Dendritic cell treated with granulocyte-macrophage colony-stimulating factor and Interleukin-4, amounts not matched to agents 40 ng/mL and 50 ng/mL, for 4 days (primary cell): ENCODE measurements around the gene PREB.
"Not testable (repeated sequence)": the region's sequence is repeated elsewhere in the genome, so short reads cannot be mapped to it uniquely, and the experiment has no call there.

Experiments
- H3K27ac Mint-ChIP-seq: one replicate; pipeline ENCODE4 v1.8.0; 2022; ENCODE audit warnings: mild to moderate bottlenecking, mixed read lengths
- H3K27me3 Mint-ChIP-seq: one replicate; pipeline ENCODE4 v1.8.0; 2022; ENCODE audit warnings: mild to moderate bottlenecking, mixed read lengths
- H3K36me3 Mint-ChIP-seq: one replicate; pipeline ENCODE4 v1.8.0; 2022; ENCODE audit warnings: low read depth, mixed read lengths
- H3K4me1 Mint-ChIP-seq: one replicate; pipeline ENCODE4 v1.8.0; 2022; ENCODE audit warnings: low read depth, mixed read lengths
- H3K4me3 Mint-ChIP-seq: one replicate; pipeline ENCODE4 v1.8.0; 2022; ENCODE audit warnings: mild to moderate bottlenecking, moderate library complexity, mixed read lengths
- H3K9me3 Mint-ChIP-seq: one replicate; pipeline ENCODE4 v1.8.0; 2022; ENCODE audit warnings: mixed read lengths
- intact Hi-C: fragments of 100-400 bp; cut with micrococcal nuclease; formaldehyde crosslinking; loops from one replicate; pipeline ENCODE4 v1.15.0; 2022

The PREB gene

GRCh38 chr2:27125104-27125503, 9.3 kb downstream of the PREB start:
- Mint-ChIP-seq H3K27ac (no peak overlapping the region), H3K4me3 (no peak overlapping the region), H3K9me3 (no peaks in the 10 kb centered on the region), H3K36me3 (peaks cover 12% of the 10 kb centered on the region), H3K27me3 (peaks cover 4% of the 10 kb centered on the region), H3K4me1 (peaks cover 22% of the 10 kb centered on the region)
- intact Hi-C loops, result no loop called here

GRCh38 chr2:27123302-27124150, 10.9 kb downstream of the PREB start, which contains the start of gene ABHD1:
Gene ABHD1 (plus strand): TSS chr2:27123815. CDS start chr2:27123949, 134 bp downstream.
- intact Hi-C loops, result loop anchor here (1.0 kb wide), 1 partner anchor 11 kb away; the partner anchor contains the start of gene PREB
- peak within 1 kb of the TSS; percentile 88 for H3K27ac Mint-ChIP-seq

GRCh38 chr2:27122791-27123190, 11.6 kb downstream of the PREB start:
- peak overlapping the region; percentile 88 for H3K27ac Mint-ChIP-seq
- H3K9me3 Mint-ChIP-seq, result no peaks in the 10 kb centered on the region
- peaks cover 24% of the 10 kb centered on the region for H3K27me3 Mint-ChIP-seq
- intact Hi-C loops, result loop anchor here (1.0 kb wide), 1 partner anchor 12 kb away; the partner anchor contains the start of gene PREB
- peaks cover 35% of the 10 kb centered on the region for H3K4me1 Mint-ChIP-seq
- no peaks in the 10 kb centered on the region for H3K36me3 Mint-ChIP-seq
- peak overlapping the region; percentile 83 for H3K4me3 Mint-ChIP-seq

More at GRCh38 chr2:27123302-27124150, 10.9 kb downstream of the PREB start, which contains the start of gene ABHD1:
- Mint-ChIP-seq H3K27me3 (peaks cover 16% of the 10 kb centered on the region), H3K4me3 (peak within 1 kb of the TSS; percentile 83), H3K36me3 (no peaks in the 10 kb centered on the region), H3K4me1 (peaks cover 28% of the 10 kb centered on the region), H3K9me3 (no peaks in the 10 kb centered on the region)

- Mint-ChIP-seq H3K9me3 (no peaks in the 10 kb centered on the region), H3K4me3 (peak overlapping the region; percentile 2), H3K36me3 (no peaks in the 10 kb centered on the region), H3K4me1 (peaks cover 36% of the 10 kb centered on the region), H3K27ac (peak overlapping the region; percentile 88), H3K27me3 (peaks cover 31% of the 10 kb centered on the region)
- intact Hi-C loops, result no loop called here
Measured at GRCh38 chr2:27121906-27122305, 12.5 kb downstream of the PREB start.

- H3K27ac Mint-ChIP-seq, intact Hi-C loops, H3K4me3 Mint-ChIP-seq, H3K36me3 Mint-ChIP-seq, H3K9me3 Mint-ChIP-seq: not testable (repeated sequence)
- Mint-ChIP-seq H3K4me1 (peaks cover 36% of the 10 kb centered on the region), H3K27me3 (peaks cover 33% of the 10 kb centered on the region)
Measured at GRCh38 chr2:27119330-27119670, 15.1 kb downstream of the PREB start.

- intact Hi-C loops, result no loop called here
- Mint-ChIP-seq H3K27me3 (peaks cover 33% of the 10 kb centered on the region), H3K36me3 (no peaks in the 10 kb centered on the region), H3K9me3 (no peaks in the 10 kb centered on the region), H3K27ac (no peak within 1 kb of the TSS), H3K4me3 (peak within 1 kb of the TSS; percentile 60), H3K4me1 (peaks cover 36% of the 10 kb centered on the region)
Measured at GRCh38 chr2:27118525-27119329, 15.7 kb downstream of the PREB start, which contains the start of gene CGREF1. Gene CGREF1 (minus strand): TSS chr2:27119128. CDS start chr2:27104366, 14,762 bp downstream.

GRCh38 chr2:27117995-27118524, 16.4 kb downstream of the PREB start:
- H3K4me3 Mint-ChIP-seq, result no peak overlapping the region
- intact Hi-C loops, result no loop called here
- peaks cover 32% of the 10 kb centered on the region for H3K4me1 Mint-ChIP-seq
- H3K9me3 Mint-ChIP-seq, result no peaks in the 10 kb centered on the region
- H3K27me3 Mint-ChIP-seq, result peaks cover 33% of the 10 kb centered on the region
- H3K27ac Mint-ChIP-seq, result no peak overlapping the region
- H3K36me3 Mint-ChIP-seq, result no peaks in the 10 kb centered on the region

- H3K4me3 Mint-ChIP-seq, result no peak overlapping the region
- H3K27me3 Mint-ChIP-seq, result peaks cover 30% of the 10 kb centered on the region
- no peak overlapping the region for H3K27ac Mint-ChIP-seq
- no peaks in the 10 kb centered on the region for H3K36me3 Mint-ChIP-seq
- peaks cover 15% of the 10 kb centered on the region for H3K4me1 Mint-ChIP-seq
- no peaks in the 10 kb centered on the region for H3K9me3 Mint-ChIP-seq
- intact Hi-C loops, result no loop called here
Measured at GRCh38 chr2:27115519-27115918, 18.9 kb downstream of the PREB start.

GRCh38 chr2:27111392-27112078, 22.9 kb downstream of the PREB start:
- not testable (repeated sequence) for H3K36me3 Mint-ChIP-seq, H3K27ac Mint-ChIP-seq, H3K27me3 Mint-ChIP-seq, H3K4me3 Mint-ChIP-seq, H3K9me3 Mint-ChIP-seq, H3K4me1 Mint-ChIP-seq
- intact Hi-C loops, result loop anchor here (2.0 kb wide), 1 partner anchor 75 kb away; no protein-coding TSS in a partner anchor

- H3K27ac Mint-ChIP-seq, H3K4me1 Mint-ChIP-seq, H3K4me3 Mint-ChIP-seq, H3K9me3 Mint-ChIP-seq, H3K27me3 Mint-ChIP-seq, intact Hi-C loops, H3K36me3 Mint-ChIP-seq: not testable (repeated sequence)
Measured at GRCh38 chr2:27110603-27111352, 23.7 kb downstream of the PREB start.

GRCh38 chr2:27109083-27109482, 25.4 kb downstream of the PREB start:
- H3K36me3 Mint-ChIP-seq, result no peaks in the 10 kb centered on the region
- H3K27ac Mint-ChIP-seq, result no peak overlapping the region
- intact Hi-C loops, result no loop called here
- no peaks in the 10 kb centered on the region for H3K9me3 Mint-ChIP-seq
- H3K4me1 Mint-ChIP-seq, result no peaks in the 10 kb centered on the region
- H3K27me3 Mint-ChIP-seq, result peaks cover 1% of the 10 kb centered on the region
- no peak overlapping the region for H3K4me3 Mint-ChIP-seq

- H3K4me1 Mint-ChIP-seq, result no peaks in the 10 kb centered on the region
- peaks cover 1% of the 10 kb centered on the region for H3K27me3 Mint-ChIP-seq
- H3K36me3 Mint-ChIP-seq, result no peaks in the 10 kb centered on the region
- H3K9me3 Mint-ChIP-seq, result no peaks in the 10 kb centered on the region
- H3K27ac Mint-ChIP-seq, result no peak overlapping the region
- H3K4me3 Mint-ChIP-seq, result no peak overlapping the region
- intact Hi-C loops, result no loop called here
Measured at GRCh38 chr2:27108221-27108620, 26.2 kb downstream of the PREB start.

GRCh38 chr2:27105981-27106380, 28.5 kb downstream of the PREB start:
- no peak overlapping the region for H3K27ac Mint-ChIP-seq
- H3K4me1 Mint-ChIP-seq, result no peaks in the 10 kb centered on the region
- H3K9me3 Mint-ChIP-seq, result no peaks in the 10 kb centered on the region
- no peaks in the 10 kb centered on the region for H3K36me3 Mint-ChIP-seq
- H3K4me3 Mint-ChIP-seq, result no peak overlapping the region
- intact Hi-C loops, result no loop called here
- H3K27me3 Mint-ChIP-seq, result peaks cover 1% of the 10 kb centered on the region
